Mesenteric fat pad (tissue), 1 donor: ENCODE measurements around the gene PLA2G2C. TPM values are rescaled to one million over a fixed set of nuclear protein-coding genes. Genes with fewer than 3 reads are reported as not detected.
"Not testable (repeated sequence)": the region's sequence is repeated elsewhere in the genome, so short reads cannot be mapped to it uniquely, and the experiment has no call there.

ENCODE experiments used
- DNase-seq: peaks from one replicate; pipeline ENCODE4 v3.0.0-alpha.2; 2020; ENCODE audit warnings: low spot score
- long read RNA-seq: library from polyadenylated mRNA; unstranded; transcript quantifications from one replicate; pipeline ENCODE4 v2.0.0, GENCODE V29; 2020
- total RNA-seq: library from RNA; stranded (reverse); fragmentation: NEBNext Ultra II Directional; extraction: Animal tissue kit (Norgen Biotek cat#: 25700); gene quantifications from one replicate; pipeline ENCODE4 v1.2.1, GENCODE V29; 2021
- donor health status: DM: yes; HTN: yes; CAD: no.

The PLA2G2C gene
- total RNA-seq, result 0.74 TPM
- long read RNA-seq, result 0 reads

- peak; percentile 91 for DNase-seq
Observed at GRCh38 chr1:20185834-20186782, at the start of gene PLA2G2C, which contains the start of gene UBXN10. Gene PLA2G2C (minus strand): TSS chr1:20186518. CDS start chr1:20177363, 9,155 bp downstream. Gene UBXN10 (plus strand): TSS chr1:20186096. CDS start chr1:20190562, 4,466 bp downstream.

GRCh38 chr1:20234788-20235535 is 48.6 kb upstream of the PLA2G2C start:
- DNase-seq, result no peak

- no peak for DNase-seq
Observed at GRCh38 chr1:20233866-20234265, 47.5 kb upstream of the PLA2G2C start.

- DNase-seq, result no peak
Observed at GRCh38 chr1:20233394-20233793, 47.1 kb upstream of the PLA2G2C start.

- not testable (repeated sequence) for DNase-seq
Observed at GRCh38 chr1:20232564-20232963, 46.2 kb upstream of the PLA2G2C start.

GRCh38 chr1:20229171-20229570 is 42.9 kb upstream of the PLA2G2C start:
- no peak for DNase-seq

GRCh38 chr1:20228314-20228825 is 42.1 kb upstream of the PLA2G2C start:
- DNase-seq, result no peak

- no peak for DNase-seq
Observed at GRCh38 chr1:20227704-20228103, 41.4 kb upstream of the PLA2G2C start.

GRCh38 chr1:20224546-20224945 is 38.2 kb upstream of the PLA2G2C start:
- DNase-seq, result peak; percentile 39

GRCh38 chr1:20223551-20224419 is 37.5 kb upstream of the PLA2G2C start:
- peak; percentile 24 for DNase-seq

- no peak for DNase-seq
Observed at GRCh38 chr1:20223106-20223505, 36.8 kb upstream of the PLA2G2C start.

GRCh38 chr1:20220036-20220435 is 33.7 kb upstream of the PLA2G2C start:
- DNase-seq, result peak; percentile 24

GRCh38 chr1:20219053-20219452 is 32.7 kb upstream of the PLA2G2C start:
- DNase-seq, result peak; percentile 18

- peak; percentile 18 for DNase-seq
Observed at GRCh38 chr1:20216574-20216973, 30.3 kb upstream of the PLA2G2C start.

GRCh38 chr1:20215716-20216115 is 29.4 kb upstream of the PLA2G2C start:
- no peak for DNase-seq

- peak; percentile 88 for DNase-seq
Observed at GRCh38 chr1:20212685-20213331, 26.5 kb upstream of the PLA2G2C start.

GRCh38 chr1:20212085-20212684 is 25.9 kb upstream of the PLA2G2C start:
- DNase-seq, result peak; percentile 18

GRCh38 chr1:20211511-20211931 is 25.2 kb upstream of the PLA2G2C start:
- peak; percentile 74 for DNase-seq

GRCh38 chr1:20210736-20211460 is 24.6 kb upstream of the PLA2G2C start:
- DNase-seq, result peak; percentile 35
